GM19099 (cell line): ENCODE data around the gene MAP4K3.

Source experiments
- POLR2A ChIP-seq: IDR thresholded peaks from 3 replicates; pipeline ENCODE4 v1.6.1; 2011; ENCODE audit warnings: low read depth; ENCODE audit not compliant: insufficient read length; ENCODE audit errors: extremely low read depth

MAP4K3 gene

DNA sequence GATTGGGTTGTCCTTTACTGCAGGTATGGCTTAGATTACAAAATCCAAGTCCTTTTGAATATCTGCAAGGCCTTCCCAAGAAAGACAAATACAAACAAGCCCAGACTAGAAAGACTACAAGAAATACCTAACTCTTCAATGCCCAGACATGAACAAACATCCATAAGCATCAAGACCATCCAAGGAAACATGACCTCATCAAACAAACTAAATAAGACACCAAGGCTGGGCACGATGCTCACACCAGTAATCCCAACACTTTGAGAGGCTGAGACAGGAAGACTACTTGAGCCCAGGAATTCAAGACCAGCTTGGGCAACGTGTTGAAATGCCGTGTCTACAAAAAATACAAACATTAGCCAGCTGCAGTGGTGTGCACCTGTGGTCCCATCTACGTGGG lies 31.7 kb downstream of the MAP4K3 start:
- no peak for TF ChIP-seq POLR2A

DNA sequence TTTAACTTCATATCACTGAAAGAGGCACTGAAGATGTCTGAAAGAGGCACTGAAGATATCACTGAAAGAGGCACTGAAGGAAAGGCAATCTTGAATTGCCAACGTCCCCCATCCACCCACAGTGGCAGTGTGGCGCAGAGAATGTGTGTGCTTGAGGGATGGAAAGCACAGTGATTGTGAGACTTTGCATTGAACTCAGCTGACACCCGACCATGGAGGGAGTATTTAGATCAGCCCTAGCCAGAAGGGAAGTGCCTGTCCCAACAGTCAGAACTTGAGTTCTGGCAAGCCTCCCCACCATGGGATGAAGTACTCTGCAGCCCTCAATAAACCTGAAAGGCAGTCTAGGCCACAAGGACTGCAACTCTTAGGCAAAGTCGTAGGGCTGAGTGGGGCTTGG lies 33.8 kb downstream of the MAP4K3 start:
- no peak for TF ChIP-seq POLR2A

DNA sequence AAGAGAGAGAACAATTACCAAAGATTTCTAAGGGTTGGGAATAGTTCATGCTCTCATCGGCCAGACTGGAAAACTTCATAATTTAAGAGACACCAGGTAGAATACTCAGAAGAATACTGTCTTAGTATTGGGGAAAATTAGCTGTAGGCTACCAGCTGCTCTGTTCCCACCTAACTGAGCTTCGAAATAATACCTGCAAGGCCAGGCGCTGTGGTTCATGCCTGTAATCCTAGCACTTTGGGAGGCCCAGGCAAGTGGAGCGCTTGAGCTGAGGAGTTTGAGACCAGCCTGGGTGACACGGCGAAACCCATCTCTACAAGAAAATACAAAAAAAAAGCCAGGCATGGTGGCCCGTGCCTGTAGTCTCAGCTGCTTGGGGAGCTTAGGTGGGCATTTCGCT lies 35.8 kb downstream of the MAP4K3 start:
- no peak for TF ChIP-seq POLR2A

DNA sequence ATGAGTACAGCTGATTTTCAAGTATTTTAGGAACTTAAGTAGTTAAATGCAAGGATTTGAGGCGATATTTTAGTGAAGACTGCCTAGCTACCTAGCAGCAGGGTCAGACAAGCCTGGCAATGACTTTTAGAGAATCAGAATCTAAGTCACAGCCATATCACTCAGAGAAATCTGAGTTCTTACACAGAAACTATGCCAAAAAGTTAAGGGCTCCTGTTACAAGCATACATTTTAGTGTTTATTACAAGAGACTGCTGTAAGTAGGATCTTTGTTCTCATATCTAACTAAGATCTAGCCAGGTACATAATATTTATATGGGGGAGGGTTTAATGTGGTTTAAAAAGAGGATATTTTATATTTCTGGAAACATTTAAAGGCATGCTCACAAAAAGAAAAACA lies 37.5 kb downstream of the MAP4K3 start:
- TF ChIP-seq POLR2A: no peak

DNA sequence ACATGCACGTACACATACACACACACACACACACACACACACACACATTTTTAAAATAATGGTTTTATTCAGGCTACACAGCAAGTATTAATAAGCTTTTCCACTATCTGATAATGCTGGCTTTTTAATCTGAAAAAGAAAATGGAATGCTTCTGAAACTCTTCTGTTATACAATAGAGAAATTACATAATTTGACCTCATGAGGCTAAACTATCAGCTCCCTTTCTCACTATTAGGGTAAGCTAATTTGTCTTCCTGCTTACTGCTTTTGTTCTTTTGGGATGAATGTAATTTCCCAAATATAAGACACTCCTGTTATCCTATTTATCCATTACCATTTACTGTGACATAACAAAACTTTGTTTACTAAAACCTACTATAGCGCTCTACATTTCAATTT lies 41.8 kb downstream of the MAP4K3 start:
- no peak for TF ChIP-seq POLR2A

DNA sequence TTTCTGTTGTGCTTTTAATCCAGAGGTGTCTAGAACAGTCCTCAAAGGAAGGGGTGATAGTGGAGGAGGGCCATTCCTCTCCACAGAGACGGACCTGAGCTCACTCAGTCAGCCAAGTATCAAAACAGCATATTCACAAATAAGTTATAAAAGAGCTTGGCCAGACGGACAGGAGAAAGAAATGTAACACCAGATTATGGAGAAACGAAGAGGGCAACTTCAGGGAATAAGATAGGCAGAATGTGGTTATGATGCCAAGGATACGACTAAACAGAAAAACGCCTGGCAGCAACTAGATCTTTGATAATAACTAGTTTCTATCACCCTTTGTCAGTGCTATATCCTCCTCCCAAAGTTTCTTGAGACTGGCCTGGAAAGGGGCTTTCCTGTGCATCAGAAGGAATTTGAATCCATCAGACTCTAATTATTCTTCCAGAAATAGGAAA lies 42.5 kb downstream of the MAP4K3 start:
- TF ChIP-seq POLR2A: no peak

DNA sequence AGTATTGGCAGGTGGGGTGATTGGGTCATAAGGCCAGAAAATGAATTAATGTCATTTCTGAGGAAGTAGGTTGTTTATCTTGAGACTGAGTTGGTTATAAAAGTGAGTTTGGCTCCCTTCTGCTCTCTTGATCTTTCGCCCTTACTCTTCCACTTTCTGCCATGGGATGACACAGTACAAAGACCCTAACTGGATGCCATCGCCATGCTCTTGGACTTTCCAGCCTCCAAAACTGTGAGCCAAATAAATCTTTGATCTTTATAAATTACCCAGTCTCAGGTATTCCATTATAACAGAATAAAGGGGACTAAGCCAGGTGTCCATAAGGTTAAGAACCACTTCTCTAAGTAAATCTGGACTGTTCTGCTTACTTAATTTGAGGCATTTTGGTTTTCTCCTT lies 44.4 kb downstream of the MAP4K3 start:
- no peak for TF ChIP-seq POLR2A

DNA sequence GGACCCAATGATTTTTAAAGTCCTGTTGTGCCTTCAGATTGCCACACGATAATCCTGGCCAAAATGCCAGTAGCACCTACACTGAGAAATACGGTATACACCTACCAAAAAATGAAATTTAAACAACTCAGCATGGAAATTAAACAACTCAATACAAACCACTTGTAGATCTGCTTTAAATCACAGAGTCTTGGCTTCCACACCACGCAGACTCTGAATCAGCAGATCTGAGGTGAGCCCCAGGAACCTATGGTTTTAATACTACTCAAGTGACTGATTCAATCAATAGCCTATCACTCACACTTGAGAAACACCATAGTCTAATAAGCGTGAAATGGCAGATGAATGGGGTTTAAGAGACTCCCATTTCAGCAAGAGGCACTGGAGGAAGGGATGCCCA lies 46.9 kb downstream of the MAP4K3 start:
- no peak for TF ChIP-seq POLR2A

DNA sequence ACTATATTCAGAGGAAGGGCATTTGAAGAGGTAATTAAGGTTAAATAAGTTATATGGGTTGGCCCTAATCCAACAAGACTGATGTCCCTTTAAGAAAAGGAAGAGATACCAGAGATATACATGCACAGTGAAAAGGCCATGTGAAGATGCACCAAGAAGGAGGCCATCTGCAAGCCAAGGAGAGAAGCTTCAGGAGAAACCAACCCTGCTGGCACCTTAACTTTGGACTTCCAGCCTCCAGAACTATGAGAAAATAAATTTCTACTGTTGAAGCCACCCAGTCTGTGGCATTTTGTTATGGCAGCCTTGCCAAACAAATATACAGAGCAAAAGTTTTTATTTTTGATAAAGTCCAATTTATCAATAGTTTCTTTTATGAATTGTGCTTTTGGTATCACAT lies 51.0 kb downstream of the MAP4K3 start:
- no peak for TF ChIP-seq POLR2A

DNA sequence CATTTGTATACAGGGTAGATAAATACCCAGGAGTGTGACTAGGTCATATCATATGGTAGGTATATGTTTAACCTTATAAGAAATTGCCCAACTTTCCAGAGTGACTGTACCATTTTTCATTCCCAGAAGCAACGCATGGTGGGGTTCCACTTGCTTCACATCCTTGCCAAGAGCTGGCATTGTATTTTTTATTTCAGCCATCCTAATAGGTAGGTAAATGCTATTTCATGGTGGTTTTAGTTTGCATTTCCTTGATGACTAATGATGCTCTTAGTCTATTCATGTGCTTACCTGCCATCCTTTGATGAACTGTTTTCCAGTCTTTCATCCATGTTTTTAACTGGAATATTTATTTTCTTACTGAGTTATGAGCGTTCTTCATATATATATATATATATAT lies 51.9 kb downstream of the MAP4K3 start:
- no peak for TF ChIP-seq POLR2A

DNA sequence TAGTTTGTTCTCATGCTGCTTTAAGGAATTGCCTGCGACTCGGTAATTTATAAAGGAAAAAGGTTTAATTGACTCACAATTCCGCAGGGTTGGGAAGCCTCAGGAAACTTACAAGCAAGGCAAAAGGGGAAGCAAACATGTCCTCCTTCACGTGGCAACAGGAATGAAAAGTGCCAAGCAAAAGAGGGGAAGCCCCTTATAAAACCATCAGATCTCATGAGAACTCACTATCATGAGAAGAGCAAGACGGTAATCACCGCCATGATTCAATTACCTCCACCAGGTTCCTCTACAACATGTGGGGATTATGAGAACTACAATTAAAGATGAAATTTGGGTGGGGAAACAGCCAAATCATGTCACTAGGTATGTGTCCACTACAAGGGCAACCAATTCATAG lies 53.9 kb downstream of the MAP4K3 start:
- no peak for TF ChIP-seq POLR2A

DNA sequence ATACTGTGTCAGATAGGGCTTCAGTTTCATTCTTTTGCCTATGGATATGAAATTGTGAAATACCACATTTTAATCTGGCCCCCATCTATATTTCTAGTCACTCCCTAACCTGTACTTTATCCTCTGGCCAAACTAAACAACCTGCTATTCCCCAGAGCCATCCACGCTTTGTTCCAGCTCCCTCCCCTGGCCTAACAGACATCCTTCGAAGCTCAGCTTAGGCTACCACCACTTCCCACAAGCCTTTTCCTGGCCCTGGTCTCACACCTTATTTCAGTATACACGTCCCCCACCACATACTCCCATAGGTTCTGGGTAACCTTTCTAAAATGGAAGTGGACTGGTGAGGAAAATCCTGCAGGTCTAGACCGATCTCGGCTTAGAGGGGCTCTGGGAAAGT lies 55.4 kb downstream of the MAP4K3 start:
- no peak for TF ChIP-seq POLR2A

DNA sequence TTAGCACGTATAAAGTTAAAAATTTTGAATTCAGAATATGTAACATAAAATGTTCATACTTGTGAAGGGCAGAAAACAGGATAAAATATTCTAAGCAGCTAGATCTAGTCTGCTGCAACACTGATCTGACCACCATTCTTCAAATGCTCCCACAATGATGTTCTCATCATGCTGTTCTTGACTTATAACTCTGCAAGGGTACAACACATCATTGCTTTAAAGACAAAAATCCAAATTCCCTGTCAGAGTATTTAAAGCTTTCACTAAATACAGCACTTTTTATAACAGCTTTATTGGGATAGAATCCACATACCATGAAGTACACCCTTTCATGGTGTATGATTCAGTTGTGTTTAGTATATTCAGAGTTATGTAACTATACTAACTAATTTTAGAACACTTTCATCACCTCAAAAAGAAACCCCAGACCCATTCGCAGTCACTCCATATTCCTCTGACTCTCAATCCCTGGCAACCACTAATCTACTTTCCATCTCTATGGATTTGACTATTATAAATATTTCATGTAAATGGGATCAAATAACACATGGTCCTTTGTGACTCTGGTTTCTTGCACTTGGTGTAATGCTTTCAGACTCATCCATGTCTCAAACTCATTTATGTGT lies 56.4 kb downstream of the MAP4K3 start:
- TF ChIP-seq POLR2A: no peak

DNA sequence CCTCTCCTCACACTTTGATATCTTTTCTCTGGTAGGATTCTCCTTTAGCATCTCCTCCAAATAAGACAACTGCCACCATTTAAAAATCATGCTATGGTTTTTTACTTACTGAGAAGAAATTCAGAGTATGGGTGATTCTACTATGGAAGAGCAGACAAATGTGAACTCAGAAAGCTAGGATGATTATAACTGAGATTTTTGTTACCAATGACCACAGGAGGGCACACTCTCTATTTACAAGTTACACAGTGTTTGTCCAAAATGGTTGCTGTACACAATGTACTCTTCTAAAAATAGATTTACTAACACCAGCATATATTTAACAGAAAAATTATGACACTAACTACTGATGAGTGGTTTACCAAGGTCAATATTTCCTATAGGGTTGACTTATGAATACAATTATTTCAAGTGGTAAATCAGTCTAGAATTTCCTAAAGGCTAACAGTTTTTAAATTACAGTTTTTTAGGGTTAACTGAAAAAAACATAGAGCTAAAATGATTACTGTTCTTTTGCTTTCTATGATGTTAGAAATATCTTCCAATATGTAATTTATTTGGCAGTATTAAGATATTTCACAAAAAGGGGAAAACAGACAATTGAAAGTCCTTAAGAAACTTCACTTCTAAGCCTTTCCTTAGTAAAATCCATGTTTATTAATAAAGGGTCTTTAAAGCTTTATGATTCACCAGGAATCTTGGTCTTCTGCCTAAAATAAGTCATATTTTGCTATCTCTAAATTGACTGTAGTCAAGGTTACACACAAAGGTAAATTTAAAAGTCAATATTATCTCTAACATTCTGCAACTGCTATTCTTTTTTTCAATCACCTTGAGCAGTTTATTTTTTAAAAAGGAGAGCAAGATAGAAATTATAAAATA lies 57.2 kb downstream of the MAP4K3 start:
- no peak for TF ChIP-seq POLR2A

DNA sequence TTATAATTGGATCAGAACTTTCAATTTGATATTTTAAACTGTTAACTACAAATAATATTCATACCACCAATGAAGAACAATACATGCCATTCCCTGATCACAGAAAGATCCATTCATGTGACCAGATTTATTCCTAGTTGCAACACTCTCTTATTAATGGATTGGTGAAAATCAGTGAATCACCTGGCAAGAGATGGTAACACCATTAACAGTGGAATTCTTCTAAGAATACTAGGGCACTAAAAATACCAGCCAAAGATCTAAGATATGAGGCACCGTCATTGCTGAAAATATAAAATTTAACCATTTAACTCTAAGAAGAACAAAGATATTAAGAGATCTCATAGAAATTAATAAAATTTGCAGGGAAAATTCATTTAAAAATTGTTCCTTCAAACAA lies 58.1 kb downstream of the MAP4K3 start:
- TF ChIP-seq POLR2A: no peak

DNA sequence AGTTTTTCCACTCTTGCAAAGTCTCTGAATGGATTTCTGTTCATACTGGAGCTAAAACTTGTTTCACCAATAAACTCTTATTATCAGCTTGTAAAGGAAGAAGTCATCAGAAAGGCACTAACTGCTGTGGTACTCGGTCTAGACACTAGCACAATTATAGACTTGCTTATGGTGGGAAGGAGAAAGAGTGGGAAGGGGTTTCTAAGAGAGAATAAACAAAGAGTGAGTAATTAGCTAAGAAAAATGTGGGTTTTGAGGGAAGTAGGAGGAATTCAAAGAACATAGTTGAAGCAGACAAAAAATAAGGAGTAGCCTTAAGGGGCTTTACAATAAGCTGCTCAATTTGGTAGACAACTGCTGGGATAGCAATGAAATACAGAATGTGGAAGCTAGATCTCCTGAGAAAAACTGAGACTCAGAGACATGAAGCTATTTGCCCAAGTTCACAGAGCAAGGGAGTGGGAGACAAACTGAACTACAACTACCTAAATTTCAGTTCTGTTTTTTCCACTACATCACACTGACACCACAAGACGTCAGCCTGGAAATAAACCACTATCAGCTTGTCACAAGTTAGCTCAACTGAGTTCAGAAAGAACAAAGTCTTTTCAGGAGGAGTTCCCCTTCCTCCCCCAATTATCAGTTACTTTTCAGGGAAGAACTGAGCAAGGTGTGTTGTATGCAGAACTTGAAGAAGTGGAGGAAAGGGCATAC lies 59.7 kb downstream of the MAP4K3 start:
- TF ChIP-seq POLR2A: no peak
